NB4 (cell line): ENCODE results near the gene CREBBP.

Experiments
- DNase-seq: peaks from one replicate; pipeline ENCODE4 v3.0.0; 2010; ENCODE audit warnings: low read depth
- H3K4me3 ChIP-seq: one replicate; pipeline ENCODE4 v1.5.1; 2011; ENCODE audit warnings: mild to moderate bottlenecking, low read depth, low read length, moderate library complexity
- MAX ChIP-seq: IDR thresholded peaks from 2 replicates; pipeline ENCODE4 v1.6.1; 2011; ENCODE audit warnings: low read depth, low read length
- MYC ChIP-seq: IDR thresholded peaks from 2 replicates; pipeline ENCODE4 v1.6.1; 2011; ENCODE audit warnings: low read depth, low read length
- POLR2A ChIP-seq: IDR thresholded peaks from 2 replicates; pipeline ENCODE4 v1.6.1; 2011; ENCODE audit warnings: mild to moderate bottlenecking; ENCODE audit not compliant: insufficient read length; ENCODE audit errors: extremely low read depth
- TF ChIP-seq, protein P1 (sequence below): IDR thresholded peaks from one replicate; pipeline ENCODE4 v1.5.1; 2012; ENCODE audit warnings: low read depth, low read length

CREBBP gene

DNA sequence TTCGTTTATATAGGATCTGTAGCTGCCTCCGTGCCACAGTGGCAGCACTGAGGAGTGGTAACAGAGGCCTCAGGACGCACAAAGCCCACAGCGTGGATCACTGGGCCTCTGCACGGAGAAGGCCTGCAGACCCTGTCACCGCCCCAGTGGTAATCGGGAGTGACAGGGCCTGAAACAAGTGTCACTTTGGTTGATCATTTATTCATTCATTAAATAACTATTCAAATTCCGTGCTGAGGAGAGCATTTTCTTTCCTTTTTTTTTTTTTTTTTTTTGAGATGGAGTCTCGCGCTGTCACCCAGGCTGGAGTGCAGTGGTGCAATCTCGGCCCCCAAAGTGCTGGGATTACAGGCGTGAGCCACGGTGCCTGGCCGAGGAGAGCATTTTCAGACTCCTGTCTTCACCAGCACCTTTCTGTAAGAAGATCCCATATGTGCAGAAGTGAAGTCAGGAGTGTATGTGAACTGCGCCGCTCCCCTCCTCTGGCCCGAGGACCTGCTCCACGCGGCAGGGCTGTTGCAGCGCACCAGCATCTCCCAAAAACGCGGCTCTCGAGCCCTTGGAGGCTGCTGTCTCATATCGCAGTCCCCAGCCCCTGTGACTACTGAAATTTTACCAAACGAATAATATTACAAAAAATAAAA lies 118.3 kb downstream of the CREBBP start:
- no peak overlapping the region for H3K4me3 ChIP-seq
- DNase-seq = no peak
- TF ChIP-seq MYC (no peak), POLR2A (no peak), MAX (no peak)
- TF ChIP-seq, protein P1, sequence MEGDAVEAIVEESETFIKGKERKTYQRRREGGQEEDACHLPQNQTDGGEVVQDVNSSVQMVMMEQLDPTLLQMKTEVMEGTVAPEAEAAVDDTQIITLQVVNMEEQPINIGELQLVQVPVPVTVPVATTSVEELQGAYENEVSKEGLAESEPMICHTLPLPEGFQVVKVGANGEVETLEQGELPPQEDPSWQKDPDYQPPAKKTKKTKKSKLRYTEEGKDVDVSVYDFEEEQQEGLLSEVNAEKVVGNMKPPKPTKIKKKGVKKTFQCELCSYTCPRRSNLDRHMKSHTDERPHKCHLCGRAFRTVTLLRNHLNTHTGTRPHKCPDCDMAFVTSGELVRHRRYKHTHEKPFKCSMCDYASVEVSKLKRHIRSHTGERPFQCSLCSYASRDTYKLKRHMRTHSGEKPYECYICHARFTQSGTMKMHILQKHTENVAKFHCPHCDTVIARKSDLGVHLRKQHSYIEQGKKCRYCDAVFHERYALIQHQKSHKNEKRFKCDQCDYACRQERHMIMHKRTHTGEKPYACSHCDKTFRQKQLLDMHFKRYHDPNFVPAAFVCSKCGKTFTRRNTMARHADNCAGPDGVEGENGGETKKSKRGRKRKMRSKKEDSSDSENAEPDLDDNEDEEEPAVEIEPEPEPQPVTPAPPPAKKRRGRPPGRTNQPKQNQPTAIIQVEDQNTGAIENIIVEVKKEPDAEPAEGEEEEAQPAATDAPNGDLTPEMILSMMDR = no peak

DNA sequence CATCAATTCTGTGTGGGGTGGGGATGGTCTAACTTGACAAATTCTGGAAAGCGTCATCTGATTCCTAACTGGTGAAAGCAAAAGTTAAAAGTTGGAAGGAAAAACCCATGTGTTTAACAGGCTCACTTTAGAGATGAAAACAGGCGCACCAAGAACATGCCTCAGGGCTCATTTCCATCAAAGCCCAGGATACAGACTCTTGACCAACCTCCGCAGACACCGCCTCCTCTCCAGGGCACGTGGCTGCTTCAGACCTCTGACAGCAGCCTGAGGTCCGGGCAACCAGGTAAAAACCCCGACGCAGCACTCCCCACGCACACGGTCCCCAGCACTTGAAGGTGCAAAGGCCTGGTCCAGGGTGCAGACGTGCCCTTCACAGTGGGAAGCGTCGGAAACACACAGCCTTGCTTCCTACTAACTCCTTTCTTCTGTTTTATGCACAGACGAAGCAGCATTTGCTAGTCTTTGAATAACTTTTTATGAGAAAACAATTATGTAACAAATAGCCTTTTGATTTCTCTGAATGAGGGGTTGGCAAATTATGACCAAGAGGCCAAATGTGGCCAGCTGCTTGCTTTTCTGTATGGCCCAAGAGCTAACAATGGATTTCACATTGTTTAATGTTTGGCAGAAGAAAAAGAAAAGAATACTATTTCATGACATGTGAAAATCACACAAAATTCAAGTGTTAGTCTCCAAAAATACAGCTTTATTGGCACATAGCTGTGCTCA lies 119.0 kb downstream of the CREBBP start:
- TF ChIP-seq MAX = no peak
- TF ChIP-seq POLR2A = no peak
- TF ChIP-seq MYC = no peak
- TF ChIP-seq, protein P1 = no peak
- no peak overlapping the region for H3K4me3 ChIP-seq
- no peak for DNase-seq

- TF ChIP-seq MYC (no peak), POLR2A (no peak), MAX (no peak)
- TF ChIP-seq, protein P1 = no peak
- no peak overlapping the region for H3K4me3 ChIP-seq
- DNase-seq = no peak
Measured at GRCh38 chr16:3760518-3760917, 120.0 kb downstream of the CREBBP start.

- no peak overlapping the region for H3K4me3 ChIP-seq
- DNase-seq = no peak
- TF ChIP-seq, protein P1 = no peak
- TF ChIP-seq POLR2A = no peak
- TF ChIP-seq MAX = no peak
- no peak for TF ChIP-seq MYC
Measured at GRCh38 chr16:3759736-3760135, 120.8 kb downstream of the CREBBP start.

DNA sequence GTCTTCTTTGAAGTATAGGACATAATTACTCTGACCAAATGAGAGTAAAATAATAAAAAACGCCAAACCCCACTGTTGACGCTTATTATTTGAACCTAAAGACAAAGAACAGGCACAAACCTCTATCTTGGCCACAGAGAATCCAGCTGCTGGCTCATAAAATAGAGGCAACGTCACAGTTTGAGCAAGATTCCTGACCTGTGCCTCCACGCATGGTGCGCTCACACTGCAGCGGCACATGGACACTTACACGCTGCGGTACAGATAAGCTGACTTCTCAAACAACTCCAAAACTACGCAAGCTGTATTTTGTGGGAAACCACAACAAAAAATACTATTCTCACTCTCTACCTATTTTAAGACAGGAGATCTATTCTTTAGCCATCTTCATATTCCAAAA lies 124.4 kb downstream of the CREBBP start:
- no peak for DNase-seq
- TF ChIP-seq POLR2A (no peak), MAX (no peak), MYC (no peak)
- TF ChIP-seq, protein P1 = no peak
- H3K4me3 ChIP-seq = no peak overlapping the region

- TF ChIP-seq, protein P1 = no peak
- TF ChIP-seq POLR2A = no peak
- no peak for TF ChIP-seq MYC
- no peak for TF ChIP-seq MAX
- H3K4me3 ChIP-seq = no peak overlapping the region
- DNase-seq = no peak
Measured at GRCh38 chr16:3755249-3755648, 125.3 kb downstream of the CREBBP start.
